HG03442 (cell line): Measurements from ENCODE around the gene DEDD2.

ENCODE experiments used
- ATAC-seq: cut with Tn5 transposase; IDR thresholded peaks from one replicate; pipeline ENCODE4 v1.9.1; 2021; ENCODE audit warnings: mild to moderate bottlenecking, moderate library complexity; ENCODE audit not compliant: unreplicated experiment

The DEDD2 gene

DNA sequence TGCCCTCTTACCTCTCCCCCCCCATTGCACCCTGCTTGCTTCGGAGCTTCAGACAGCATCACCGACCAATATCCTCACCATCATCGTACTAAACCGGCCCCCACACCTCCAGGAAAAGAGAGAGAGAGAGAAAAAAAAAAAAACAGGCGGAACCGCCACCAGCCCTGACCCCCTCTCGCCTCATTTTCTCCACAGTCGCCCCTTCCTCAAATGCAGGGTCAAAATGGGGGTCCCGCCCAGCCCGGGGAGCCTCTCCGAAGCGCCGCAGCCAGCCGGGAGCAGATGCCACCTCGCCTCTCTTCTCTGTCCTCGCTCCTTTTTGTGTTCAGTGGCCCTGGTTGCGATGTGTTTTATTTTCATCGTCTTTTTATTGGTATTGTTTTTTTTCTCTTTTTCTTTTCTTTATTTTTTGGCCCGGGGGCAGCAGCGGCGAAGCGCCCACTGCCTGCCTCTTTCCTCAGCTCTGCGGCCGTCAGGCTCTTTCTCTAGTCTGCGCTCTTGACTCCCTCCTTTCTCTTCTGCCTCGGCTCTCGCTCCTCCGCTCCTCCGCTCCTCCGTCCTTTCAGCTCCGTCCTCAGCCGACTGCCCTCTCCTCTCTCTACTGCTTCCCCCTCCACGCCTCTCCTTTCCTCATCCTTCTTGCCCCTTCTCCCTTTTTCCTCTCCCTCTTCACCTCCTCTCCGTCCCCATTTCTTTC, 41.4 kb downstream of the DEDD2 start:
- ATAC-seq: no peak

DNA sequence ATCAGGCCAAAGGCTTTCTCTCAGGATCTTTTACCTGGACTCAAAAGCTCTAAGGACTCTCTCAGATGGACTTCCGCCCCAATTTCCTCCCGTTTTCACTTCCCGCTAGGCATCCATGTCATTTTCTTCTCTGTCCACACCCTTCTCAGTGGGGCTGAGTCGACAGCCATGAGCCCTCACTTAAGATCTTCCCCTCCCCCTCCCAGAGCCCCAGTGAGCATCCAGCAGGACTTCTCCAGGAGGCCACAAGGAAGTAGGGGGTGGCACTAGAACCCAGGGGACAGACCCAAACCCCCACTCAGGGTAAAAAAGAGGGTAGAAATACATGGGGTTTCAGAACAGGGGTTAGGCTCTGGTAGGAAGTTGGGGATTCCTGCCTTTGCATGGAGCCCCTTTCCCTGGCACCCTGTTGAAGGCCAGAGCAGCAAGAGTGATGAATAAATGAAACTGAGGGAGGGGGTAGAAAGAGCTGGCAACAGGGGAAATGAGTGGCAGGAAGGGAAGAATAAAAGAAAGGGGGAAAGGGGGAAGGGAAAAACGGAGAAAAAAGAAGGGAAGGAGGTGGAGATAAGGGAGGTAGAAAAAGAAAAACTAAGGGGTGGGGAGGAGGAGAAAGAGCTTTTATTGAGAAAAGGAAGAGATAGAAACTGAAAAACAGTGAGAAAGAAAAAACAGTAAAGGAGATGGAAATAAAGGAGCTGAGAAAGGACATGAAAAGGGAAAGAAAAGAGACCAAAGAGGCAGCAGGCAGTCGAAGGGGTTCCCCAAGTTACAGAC, 42.3 kb downstream of the DEDD2 start:
- ATAC-seq: no peak

DNA sequence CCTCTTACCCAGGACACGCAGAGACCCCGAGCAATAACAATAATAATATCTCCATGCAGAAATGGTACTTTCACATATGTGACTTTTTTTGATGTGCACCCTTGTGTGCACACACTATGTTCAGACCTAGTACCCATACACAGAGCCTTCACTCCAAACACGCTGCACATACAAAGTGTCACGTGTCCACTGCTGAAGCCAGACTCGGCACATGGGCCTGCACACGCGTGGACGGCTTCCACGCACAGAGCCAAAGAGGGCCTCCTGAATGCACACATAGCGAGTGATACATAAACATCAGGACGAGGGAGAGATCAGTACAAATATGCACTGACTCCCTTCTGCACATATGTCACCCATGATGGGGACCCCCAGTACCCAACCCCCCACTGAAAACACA, 43.3 kb downstream of the DEDD2 start:
- ATAC-seq: no peak

DNA sequence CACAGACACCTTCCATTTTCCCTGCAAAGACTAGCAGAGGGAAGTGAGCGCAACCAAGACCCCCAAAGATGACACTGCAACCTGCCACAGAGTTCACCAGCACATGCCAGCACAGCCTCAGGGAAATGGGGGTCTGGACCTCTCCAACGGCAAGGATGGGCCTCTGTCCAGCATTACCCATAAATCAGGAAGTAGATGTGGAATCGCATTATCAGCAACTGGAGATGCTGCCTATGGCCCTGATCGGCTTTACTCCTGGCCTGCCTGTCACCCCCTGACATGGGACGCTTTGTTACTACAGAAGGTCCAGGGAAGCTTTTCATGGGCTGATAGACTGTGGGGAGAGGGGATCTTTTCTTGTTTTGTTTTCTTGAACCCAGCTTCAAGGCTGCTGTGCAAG, 43.8 kb downstream of the DEDD2 start:
- ATAC-seq: no peak

DNA sequence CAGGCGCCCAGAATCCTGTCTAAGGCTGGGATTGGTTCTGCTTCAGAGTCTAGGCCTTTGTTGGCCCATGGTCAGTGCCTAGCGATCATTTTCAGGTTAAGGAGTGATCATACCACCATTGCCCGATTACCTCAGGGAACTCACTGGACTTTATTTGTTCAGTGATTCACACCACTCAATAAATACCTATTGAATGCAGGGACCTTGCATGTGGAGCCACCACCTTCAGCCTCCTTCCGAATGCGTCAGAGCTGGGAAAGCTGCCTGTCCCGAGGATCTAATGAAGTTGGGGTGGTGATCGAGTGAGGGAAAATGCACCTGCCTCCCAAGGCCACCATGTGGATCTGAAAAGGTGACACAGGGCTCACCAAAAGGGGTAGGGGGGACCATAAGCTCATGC, 45.2 kb downstream of the DEDD2 start:
- ATAC-seq: no peak

DNA sequence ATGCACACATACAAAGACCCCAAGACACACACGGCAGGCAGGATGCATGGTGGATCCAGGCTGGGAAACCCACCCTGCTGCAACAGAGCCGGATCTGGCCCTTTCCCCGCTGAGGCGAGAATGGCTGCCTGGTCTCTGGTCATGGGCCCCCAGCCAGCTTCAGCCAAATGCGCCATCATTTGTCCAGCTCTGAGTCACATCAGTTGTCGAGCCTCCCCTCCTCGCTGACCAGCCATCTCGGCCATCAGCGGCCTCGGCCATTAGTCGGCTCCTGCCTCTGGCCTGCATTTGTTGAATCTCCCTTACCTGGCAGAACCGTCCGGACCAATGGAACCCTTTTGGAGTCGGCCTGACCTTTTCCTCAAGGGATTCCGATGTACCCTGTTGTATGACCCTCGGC, 46.8 kb downstream of the DEDD2 start:
- ATAC-seq: no peak

DNA sequence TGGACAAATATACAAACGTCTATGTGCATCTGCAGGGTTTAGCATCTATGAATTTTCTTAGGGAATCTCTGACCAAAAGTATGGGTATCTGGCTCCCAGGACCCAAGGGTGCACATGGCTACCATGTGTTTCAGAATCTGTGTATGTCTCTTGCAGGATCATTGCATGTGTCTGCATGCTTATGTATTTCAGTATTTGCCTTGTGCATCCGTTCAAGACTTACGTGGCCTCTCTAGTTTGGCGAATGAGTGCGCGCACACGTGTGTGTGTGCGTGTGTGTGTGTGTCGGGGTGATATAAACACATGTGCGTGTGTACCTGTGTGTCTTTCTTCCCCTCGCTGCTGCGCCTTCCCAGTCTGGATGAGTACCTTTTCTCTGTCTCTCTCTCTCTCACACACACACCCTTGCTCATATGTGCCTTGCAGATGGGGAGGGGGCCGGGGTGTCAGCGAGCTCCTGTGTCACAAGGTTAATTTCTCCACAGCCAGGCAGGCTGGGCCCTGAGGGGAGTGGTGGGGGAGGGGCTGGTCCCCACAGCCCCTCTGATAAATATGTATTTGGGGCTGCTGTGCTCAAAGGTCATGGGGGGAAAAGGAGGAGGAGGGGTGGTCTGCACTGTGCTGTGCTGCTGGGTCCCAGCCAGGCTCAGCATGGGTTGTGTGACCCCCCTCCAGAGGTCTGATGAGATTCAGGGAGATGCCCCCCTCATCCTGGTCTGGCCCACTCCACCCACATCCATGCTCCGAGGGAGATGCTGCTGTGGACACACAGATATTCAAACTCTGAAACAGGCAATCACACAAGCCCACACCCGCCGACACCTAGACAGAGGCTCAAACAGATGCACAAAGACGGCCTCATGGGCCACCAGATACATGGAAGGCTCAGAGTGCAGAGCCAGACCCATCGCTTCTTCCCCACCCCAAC, 47.7 kb downstream of the DEDD2 start:
- no peak for ATAC-seq

DNA sequence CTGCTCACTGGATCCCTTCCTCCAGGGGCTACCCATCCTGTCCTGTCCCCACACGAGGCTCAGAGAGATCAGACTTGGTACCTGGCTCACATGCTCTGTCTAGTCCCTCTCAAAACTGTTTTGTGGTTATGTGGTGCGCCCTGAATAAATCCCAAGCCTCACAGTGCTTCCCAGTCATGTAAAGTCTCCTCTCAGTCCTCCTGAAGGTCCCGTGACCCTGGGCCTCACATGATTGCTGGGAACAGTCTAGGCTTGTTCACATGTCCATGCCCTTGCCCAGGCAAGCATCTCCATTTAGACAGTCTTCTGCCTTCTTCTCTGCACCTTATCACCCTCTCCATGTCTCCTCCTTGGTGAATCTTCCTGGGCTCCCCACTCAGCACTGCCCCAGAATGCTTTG, 49.3 kb downstream of the DEDD2 start:
- no peak for ATAC-seq

DNA sequence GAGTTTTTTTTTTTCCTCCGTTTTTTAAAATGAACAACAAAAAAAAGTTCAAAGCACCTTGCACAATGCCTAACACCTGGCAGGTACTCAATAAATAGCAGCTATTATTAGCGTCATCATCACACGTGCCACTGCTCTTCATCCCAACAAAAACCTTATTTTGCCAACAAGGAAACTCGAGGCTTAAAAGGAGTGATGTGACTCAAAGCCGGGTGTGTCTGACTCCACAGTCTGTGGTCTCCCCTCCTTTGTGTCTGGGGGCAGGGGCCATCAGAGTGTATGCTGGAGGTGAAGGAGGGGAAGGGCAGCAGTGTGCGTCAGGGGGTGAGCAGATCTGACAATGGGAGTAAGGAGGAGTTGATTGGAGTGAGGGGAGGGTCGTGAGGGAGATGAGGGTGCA, 51.2 kb downstream of the DEDD2 start:
- no peak for ATAC-seq

DNA sequence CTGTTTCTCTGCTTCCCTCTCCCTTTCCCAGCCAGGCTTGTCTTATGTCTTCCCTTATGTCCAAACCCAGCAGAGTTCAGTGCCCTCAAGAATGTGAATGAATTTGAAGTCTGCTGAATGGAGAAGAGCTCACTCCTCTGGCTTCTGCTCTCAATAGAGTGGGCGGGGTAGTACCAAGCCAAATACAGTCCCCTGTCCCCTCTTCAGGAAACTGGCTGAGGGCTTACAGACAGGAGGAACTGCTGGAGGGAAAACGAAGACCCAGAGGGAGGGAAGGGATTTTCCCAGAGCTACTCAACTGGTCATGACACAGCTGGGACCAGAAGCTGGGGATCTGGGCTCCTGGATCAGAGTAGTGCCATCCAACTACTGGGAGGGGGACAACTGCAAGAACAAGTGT, 52.3 kb downstream of the DEDD2 start:
- no peak for ATAC-seq

DNA sequence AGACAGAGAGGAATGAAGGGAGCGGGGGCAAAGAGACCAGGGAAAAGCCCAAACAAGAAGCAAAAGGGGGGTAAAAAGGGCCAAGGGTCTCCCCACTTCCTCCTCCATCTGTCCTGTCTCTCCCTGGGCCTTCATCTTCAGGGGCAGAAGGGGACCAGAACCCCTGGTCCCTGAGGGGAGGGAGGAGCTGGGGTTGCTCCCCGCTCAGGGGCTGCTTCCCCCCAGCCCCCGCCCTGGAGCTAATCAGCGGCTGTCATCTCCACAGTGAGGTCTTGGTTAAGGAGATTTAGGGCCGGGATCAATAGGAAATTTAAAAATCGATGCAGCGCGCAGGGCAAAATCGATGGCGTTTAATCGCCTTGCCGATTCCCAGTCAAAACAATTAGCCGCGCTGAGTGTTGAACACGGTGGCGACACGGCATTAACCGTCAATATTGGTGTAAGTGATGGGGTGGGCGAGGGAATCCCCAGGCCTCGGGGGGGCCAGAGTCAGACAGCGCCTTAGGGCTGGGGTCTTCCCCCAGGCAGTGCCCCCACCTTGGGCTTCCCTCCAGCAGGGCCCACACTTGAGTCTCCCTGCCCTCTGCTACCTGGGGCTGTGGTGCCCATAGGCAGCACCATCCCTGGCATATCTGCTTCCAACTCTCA, 55.7 kb downstream of the DEDD2 start:
- ATAC-seq: no peak

DNA sequence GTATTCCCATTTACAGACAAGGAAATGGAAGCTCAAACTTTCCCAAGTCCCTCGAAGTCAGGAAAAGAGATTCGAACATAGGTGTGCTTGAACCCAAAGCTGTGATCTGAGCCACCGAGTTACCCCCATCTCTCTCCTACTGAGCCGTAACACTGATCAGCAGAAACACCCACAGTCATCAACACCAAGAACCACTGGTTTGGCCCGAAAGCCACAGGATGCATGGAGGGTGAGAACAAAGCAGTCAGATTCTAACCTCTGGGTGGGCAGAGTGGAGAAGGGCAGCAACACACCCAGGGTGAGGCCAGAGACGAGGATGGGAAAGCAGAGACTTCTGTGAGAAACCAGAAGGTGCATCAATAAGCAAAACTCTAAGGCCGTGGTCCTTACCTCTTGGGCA, 57.5 kb downstream of the DEDD2 start:
- ATAC-seq: no peak

DNA sequence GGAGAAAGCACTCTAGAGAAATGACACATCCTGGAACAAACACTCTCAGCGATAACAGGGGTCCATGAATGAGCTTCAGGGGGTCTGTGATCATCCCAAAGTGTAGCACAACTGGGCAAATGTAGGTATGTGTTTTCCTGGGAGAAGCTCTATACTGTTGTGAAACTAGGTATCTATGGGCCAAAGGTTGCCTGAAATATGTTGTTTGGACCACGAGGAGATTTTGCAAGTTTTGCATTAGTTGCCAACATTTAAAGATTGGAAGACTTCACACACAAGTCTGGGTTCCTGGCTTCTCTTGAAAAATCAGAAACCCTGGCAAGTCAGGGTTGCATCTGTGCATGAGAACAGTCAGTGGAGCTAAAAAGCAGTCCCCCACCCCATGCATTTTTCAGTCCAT, 58.6 kb downstream of the DEDD2 start:
- no peak for ATAC-seq

DNA sequence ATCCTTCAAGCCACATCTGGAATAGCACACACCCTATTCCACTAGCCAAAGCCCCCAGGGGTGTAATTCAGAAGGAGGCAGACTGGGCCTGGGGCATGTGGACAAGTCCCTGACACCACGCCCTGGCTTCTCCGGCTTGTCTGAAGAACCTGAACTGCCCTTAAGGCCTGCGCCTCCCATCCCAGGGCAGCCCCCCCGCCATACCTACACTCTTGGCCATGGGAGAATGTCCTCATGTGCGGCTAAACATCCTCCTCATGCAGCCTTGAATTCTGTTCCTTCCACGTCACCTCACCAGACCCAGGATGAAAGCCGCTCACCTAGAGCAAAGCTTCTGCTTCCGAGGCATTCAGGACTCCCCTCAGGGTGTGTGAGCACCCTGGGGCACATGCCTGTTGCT, 60.9 kb downstream of the DEDD2 start:
- ATAC-seq: no peak

DNA sequence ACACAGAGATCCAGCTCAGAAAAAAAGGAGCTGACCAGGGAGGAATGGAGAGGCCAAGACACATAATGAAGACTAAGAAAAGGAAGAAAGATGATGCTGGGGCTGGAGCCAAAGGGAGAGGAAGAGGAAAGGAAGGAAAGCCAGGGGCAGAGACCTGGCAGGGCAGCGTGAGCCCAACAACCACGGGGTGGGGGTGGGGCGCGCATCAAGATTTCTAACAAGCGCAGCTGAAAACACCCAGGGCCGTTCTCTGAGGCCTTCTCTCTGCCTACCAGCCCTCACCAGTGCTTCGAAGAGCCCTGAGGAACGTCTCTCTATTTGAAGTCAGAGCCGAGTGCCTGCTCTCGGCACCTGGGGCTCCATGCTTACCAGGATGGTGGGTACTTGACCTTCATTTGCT, 61.7 kb downstream of the DEDD2 start:
- ATAC-seq: no peak

DNA sequence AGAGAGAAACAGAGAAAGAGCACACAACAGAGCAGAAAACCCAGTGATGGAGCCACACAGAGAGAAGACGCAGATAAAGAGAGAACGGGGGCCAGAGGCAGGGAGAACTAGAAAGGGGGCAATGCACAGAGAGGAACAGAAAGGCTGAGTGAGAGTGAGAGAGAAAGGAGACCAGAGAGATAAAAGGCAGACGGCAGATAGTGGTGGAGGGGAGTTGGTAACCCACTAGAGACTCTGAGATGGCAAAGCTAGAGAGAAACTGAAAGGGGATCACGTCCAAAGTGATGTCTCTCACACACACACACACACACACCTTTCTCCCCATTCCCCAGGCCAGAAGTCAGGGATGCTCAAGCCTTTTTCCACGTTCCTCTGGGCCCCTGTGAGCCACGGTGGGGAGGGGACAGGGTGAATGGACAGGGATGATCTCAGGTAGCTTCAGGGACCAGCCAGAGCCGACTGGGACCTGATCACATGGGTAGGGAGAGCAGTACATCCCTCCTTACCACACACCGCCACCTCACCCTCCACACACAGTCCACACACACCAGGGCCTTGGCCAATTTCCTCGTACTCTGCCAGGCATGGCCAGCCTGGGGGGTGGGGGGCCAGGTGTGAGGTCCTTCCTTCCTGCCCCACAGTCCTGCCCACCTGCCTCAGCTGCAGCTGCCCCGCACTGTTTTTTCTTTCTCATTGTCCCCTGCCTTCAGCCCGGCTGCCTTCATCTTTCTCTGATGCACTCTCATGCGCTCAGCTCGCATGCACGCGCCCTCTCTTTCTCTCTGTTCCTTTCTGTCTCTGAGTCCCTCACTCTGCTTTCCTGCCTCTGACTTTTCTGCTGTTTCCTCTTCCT, 62.8 kb downstream of the DEDD2 start:
- ATAC-seq: no peak

DNA sequence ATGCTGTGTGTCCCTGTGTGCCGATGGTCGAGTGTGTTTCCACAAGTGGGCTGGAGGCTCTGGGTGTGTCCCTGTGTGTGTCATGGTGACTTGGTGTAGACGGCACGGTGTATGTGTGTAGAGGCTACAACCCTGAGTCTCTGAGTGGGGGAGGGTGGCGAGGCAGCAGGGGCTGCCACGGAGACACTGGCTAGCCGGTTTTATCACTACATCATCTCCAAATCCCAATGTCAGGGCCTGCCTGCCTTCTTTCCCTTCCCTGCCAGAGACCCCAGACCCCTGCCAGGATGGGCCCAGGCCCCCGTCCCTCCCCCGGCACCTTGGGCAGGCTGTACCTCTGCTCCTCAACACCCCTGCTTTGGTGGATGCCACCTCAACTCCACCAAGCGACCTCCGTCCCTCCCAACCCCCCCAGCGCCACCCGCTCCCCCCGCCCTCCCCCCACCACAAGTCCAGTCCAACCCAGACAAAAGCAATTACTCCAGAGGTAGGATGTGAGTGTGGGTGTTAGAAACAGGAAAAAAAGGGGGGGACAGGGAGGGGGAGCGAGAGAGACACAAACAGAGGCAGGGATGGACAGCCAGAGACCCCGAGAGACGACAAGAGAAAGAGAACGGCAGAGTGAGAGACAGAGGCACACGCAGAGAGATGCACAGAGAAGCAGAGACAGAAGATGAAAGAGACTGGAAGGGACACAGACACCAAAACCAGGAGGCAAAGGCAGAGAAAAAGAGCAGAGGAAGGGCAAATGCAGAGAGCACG, 63.6 kb downstream of the DEDD2 start:
- ATAC-seq: no peak

DNA sequence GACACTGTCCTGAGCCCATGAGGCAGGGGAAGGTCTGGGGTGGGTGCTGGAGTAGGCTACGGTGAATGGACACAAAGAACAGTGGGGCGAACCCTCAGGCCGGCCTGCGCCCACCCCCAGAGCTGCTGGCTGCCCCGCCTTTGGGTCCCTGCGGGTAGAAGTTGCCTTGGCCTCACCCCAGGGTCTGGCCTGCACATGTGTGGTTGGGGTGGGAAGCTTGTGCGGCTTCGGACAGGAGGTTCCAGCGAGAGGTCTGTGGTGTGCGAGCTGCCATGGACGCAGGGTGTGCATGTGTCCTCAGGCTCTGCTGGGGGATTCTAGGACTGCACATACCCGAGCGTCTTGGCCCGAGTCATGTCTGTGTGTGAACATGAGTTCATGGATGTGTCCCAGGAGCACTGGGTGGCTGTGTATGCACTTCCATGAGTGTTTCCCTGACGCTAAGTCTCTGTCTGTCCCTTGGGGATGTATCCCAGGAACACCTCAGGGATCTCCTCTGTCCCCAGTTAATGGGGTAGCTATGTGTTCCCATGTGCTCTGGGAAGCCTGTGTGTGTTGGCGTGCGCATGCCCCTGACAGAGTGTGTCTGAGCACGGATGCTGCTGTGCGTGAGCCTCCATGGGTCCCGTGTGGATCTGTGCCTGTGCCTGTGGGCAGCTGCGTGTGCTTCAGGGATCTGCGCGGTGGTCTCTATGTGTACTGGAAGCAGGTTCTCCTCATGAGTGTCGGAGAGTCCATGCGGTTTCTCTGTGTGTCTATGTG, 64.4 kb downstream of the DEDD2 start:
- ATAC-seq: no peak
